HL-60 (cell line): ENCODE results near the gene AGPAT2.

ENCODE experiments used
- DNase-seq, 2 experiments: peaks; one replicate each; pipeline ENCODE4 v3.0.0-alpha.2; 2010 to 2020; ENCODE audit warnings: low read depth in 1 of 2, low spot score in 1 of 2
- H3K27ac ChIP-seq: fragments of 250-450 bp; sonication (Bioruptor Pico); replicated peaks from 2 replicates; pipeline ENCODE4 v1.5.1; 2020; ENCODE audit warnings: mild to moderate bottlenecking, moderate library complexity
- H3K27me3 ChIP-seq: fragments of 250-450 bp; sonication (Bioruptor Pico); 2 replicates; pipeline ENCODE4 v1.5.1; 2021; ENCODE audit warnings: mild to moderate bottlenecking, moderate library complexity; ENCODE audit not compliant: insufficient read depth, poor library complexity, severe bottlenecking
- H3K4me3 ChIP-seq: replicated peaks from 2 replicates; pipeline ENCODE4 v1.5.1; 2011; ENCODE audit warnings: mild to moderate bottlenecking, control low read depth, low read length; ENCODE audit not compliant: insufficient read depth
- GABPA ChIP-seq: IDR thresholded peaks from 2 replicates; pipeline ENCODE4 v1.6.1; 2012; ENCODE audit warnings: low read depth
- POLR2AphosphoS5 ChIP-seq: IDR thresholded peaks from 2 replicates; pipeline ENCODE4 v1.6.1; 2012; ENCODE audit warnings: low read depth
- REST ChIP-seq: IDR thresholded peaks from 2 replicates; pipeline ENCODE4 v1.6.1; 2012; ENCODE audit warnings: low read depth; ENCODE audit not compliant: insufficient replicate concordance
- SPI1 ChIP-seq: IDR thresholded peaks from 2 replicates; pipeline ENCODE4 v1.6.1; 2012; ENCODE audit warnings: low read depth, mild to moderate bottlenecking, borderline replicate concordance
- TF ChIP-seq, protein P1 (sequence below): IDR thresholded peaks from one replicate; pipeline ENCODE4 v1.5.1; 2011; ENCODE audit warnings: low read length, control low read depth, inconsistent platforms; ENCODE audit not compliant: insufficient read depth

The AGPAT2 gene

GRCh38 chr9:136714096-136714892, 27.0 kb upstream of the AGPAT2 start:
- no peak overlapping the region for H3K27ac ChIP-seq
- no peak for DNase-seq
- no peak for TF ChIP-seq REST
- TF ChIP-seq, protein P1, sequence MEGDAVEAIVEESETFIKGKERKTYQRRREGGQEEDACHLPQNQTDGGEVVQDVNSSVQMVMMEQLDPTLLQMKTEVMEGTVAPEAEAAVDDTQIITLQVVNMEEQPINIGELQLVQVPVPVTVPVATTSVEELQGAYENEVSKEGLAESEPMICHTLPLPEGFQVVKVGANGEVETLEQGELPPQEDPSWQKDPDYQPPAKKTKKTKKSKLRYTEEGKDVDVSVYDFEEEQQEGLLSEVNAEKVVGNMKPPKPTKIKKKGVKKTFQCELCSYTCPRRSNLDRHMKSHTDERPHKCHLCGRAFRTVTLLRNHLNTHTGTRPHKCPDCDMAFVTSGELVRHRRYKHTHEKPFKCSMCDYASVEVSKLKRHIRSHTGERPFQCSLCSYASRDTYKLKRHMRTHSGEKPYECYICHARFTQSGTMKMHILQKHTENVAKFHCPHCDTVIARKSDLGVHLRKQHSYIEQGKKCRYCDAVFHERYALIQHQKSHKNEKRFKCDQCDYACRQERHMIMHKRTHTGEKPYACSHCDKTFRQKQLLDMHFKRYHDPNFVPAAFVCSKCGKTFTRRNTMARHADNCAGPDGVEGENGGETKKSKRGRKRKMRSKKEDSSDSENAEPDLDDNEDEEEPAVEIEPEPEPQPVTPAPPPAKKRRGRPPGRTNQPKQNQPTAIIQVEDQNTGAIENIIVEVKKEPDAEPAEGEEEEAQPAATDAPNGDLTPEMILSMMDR = no peak
- TF ChIP-seq SPI1 = no peak
- no peak overlapping the region for H3K4me3 ChIP-seq
- H3K27me3 ChIP-seq = no peaks in the 10 kb centered on the region

DNA sequence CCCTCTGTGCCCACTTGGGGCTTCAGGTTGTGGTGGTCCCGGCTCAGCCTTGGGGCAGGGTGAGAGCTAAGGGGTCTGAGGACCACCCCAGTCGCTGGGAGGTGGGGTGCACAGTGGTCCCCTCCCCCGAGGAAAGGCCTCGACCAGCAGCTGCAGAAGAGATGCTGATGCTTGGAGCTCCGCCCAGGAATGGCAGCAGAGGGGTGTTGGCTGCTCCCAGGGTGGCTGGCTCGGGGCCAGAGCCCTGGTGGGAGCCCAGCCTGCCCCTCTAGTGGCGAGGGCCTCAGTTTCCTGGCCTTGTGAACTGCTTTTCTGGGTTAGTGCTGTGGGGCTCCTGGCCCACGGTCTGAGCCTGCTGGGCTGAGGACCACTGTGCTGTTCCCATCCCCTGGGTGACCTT, 26.3 kb upstream of the AGPAT2 start:
- DNase-seq = no peak
- no peak for TF ChIP-seq SPI1
- TF ChIP-seq REST = no peak
- no peak for TF ChIP-seq POLR2AphosphoS5
- TF ChIP-seq, protein P1 = no peak
- TF ChIP-seq GABPA = no peak
- Histone ChIP-seq H3K27me3 (no peaks in the 10 kb centered on the region), H3K4me3 (no peak overlapping the region; the same call in 1 of the 2 replicates), H3K27ac (no peak overlapping the region)

- no peaks in the 10 kb centered on the region for H3K27me3 ChIP-seq
- no peak overlapping the region for H3K27ac ChIP-seq
- TF ChIP-seq, protein P1 = no peak
- no peak for TF ChIP-seq POLR2AphosphoS5
- no peak for TF ChIP-seq REST
- no peak for TF ChIP-seq SPI1
- no peak for TF ChIP-seq GABPA
- DNase-seq = no peak
- peak overlapping the region; percentile 49 for H3K4me3 ChIP-seq
These were observed 25.7 kb upstream of the AGPAT2 start for GRCh38 chr9:136712690-136713544.
